SKM-1 treated with dmso at 0.1 percent for 144 hours (cell line): Measurements from ENCODE around the gene PDE2A.

Source experiments
- DNase-seq: peaks from one replicate; lab custom pipeline; 2025; ENCODE audit not compliant: unreplicated experiment; lab: John Stamatoyannopoulos, UW

Gene PDE2A

GRCh38 chr11:72661486-72661885 lies 12.7 kb downstream of the PDE2A start:
- no peak for DNase-seq

DNA sequence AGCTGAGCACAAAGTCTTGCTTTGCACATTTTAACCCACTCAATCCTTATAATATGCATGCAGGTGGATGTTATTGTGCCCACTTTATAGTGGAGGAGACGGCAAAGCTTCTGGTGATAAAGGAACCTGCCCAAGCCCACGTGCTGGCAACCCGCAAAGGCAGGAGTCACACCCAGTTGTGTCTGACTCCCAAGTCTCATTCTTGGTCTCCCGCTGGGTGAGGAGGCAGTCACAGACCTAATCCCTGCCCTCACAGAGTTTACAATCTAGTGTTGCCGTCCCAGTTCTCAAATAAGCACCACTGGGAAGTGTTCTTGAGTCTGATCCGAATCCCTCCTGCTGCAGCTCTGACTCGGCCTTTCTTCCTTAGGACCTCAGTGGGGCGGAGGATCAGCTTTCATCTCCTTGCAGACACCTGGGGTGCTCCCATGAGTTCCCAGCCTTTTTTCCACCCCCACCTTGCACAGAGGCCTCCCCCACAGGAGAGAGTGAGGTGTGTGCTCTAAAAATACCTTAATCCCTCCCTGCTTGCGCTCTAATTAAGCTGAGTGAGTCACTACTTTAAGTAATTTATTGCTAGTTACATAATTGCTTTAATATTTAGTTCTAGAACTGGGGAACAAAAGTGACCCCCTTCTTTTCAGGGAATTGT lies 15.1 kb downstream of the PDE2A start:
- DNase-seq, result no peak

DNA sequence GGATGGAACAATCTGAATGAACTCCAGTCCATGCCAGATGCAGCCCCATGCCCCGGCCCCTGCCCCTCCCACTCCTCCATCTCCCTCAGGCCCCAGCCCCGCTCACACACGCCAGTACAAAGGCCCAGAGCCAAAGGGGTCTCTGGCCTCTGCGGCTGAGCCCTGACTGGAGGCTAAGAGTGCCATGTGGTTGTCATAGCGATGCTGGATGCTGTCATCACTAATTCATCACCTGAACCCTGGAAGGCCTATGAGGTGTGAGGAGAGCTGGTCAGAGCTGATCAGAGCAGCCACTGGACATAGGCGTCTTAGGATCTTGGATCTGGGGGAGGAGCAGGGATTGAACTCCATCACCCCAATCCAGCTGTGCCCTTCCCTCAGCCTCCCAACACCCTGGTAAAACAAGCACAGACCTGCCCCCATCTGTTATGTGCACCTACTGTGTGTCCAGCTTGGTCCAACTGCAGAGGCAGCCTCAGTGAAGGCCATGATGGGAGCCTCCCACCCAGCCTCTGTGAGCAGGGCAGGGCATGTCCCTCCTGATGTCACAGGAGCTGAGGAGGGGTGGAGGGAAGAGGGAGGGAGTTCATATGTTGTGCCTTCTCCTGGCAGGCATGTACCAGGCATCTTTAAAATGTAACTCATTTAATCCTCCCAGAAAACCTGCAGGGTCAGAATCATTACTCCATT lies 16.7 kb downstream of the PDE2A start:
- DNase-seq, result no peak

DNA sequence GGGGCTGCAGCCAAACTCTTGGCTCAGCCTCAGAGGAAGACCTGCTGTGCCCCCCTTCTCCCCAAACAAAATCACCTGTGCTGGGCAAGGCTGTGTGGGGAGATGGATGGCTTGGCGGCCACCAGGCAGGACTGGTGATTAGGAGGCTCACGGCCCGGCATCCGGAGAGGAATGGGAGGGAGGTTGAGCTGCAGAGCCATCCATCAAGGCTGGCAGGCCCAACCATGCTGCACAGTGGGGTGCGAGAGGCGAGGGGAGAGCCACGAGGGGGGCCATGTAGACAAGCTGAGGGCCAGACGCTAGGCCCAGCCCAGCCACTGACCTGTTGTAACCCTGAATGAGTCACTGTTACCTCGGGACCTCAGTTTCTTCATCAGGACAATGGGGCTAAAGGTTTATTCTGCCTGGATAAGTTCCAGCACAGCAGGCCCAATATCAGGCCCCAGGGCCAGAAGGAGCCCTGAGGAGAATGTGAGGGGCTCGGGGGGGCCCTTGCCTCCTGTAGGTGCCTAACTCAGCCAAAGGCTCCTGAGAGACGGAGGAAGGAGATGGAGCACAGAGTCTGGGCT lies 18.2 kb downstream of the PDE2A start:
- no peak for DNase-seq

DNA sequence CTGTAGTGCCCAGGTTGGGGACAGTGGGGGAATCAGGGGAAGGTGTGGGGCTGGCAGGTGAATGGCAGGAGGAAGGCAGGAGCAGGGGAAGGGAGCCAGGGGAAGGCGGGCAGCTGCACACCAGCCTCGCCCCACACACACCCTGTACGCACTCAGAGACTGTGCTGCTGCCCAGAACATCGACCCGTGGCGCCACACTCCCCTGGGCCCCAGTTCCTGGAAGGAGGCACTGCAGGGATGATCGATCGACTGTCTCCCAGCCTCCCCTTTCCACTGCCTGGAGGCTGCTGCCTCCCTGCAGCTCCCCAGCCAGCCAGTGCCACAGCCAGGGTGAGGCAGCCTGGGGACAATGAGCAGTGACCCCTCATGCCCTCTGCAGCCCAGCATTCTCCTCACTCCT lies 19.2 kb downstream of the PDE2A start:
- no peak for DNase-seq

GRCh38 chr11:72653649-72654048 lies 20.6 kb downstream of the PDE2A start:
- no peak for DNase-seq

- no peak for DNase-seq
Measured at GRCh38 chr11:72652873-72653630, 21.2 kb downstream of the PDE2A start.

GRCh38 chr11:72652133-72652532 lies 22.1 kb downstream of the PDE2A start:
- no peak for DNase-seq

- DNase-seq, result no peak
Measured at GRCh38 chr11:72649215-72649976, 24.8 kb downstream of the PDE2A start.

DNA sequence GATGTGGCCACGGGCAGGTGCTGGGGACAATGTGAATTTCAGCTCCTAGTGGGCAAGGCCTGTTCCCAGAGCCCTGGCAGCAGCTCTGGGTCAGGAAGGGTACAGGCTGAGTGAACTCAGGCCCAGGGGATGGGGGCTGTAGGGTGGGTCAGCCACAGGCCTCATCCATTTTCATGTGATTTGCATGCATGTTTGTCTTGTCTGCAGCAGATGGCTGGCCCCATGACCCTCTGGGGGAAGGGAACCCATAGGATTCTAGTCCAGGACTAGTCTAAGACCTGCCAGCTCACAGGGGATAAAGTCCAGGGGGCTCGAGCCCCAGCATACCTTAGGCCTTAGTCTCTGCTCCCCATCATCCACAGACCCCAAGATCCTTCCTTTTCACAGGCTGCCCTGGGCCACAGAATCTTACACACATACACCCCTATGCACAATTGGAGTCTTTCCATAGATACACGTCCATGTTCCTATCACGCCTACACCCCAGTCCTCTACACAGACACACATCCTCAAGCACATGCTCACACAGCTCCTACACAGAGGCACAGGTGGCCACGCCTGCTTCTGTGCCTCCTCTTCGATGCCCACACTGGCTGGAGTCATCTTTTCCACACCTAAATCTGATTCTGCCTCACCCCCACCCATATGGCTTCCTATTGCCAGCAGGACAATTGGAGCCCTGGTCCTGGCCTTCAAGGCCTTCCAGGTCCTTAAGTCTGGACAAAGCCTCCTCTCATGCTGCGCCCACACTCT lies 25.7 kb downstream of the PDE2A start:
- no peak for DNase-seq

- no peak for DNase-seq
Measured at GRCh38 chr11:72647882-72648281, 26.3 kb downstream of the PDE2A start.

GRCh38 chr11:72646472-72646871 lies 27.8 kb downstream of the PDE2A start:
- no peak for DNase-seq

DNA sequence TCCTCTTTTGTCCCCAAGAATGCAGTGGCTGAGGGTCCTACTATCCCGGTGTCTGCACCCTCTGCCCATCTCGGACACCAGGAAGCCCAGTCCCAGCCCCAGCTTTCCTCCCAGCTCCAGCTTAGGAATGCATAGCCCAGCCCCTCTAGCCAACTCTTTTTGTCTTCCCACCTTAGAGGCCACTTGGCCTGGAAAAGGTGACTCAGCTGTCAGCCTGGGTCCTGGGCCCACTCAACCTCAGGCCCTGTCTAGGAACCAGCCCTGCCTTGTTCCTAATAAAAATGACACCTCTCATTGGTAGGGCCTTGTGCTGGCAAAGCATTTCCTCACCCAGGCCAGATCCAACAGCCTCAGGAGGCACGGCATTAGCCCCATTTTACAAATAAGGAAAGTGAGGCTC lies 28.2 kb downstream of the PDE2A start:
- no peak for DNase-seq

DNA sequence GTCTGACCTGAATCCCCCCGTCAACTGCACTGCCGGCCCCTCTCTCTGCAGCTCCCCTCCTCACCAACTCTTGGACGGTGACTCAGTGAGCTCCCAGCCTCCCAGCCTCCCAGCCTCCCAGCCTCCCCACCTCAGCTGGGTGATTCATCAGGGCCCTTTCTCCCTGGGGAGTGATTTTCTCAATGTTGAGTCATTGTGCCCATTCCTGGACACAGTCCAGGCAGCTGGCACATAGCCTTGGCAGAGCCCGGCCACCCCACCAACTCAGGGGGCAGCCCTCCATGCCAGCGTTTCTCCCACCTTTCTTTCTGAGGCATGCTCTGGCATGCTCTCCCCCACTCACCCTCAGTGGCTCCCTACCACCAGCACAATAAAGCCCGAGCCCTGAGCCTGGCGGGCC lies 30.7 kb downstream of the PDE2A start:
- DNase-seq, result no peak

- DNase-seq, result peak; percentile 32
Measured at GRCh38 chr11:72642884-72643522, 31.2 kb downstream of the PDE2A start.

- DNase-seq, result no peak
Measured at GRCh38 chr11:72642043-72642883, 32.0 kb downstream of the PDE2A start.

DNA sequence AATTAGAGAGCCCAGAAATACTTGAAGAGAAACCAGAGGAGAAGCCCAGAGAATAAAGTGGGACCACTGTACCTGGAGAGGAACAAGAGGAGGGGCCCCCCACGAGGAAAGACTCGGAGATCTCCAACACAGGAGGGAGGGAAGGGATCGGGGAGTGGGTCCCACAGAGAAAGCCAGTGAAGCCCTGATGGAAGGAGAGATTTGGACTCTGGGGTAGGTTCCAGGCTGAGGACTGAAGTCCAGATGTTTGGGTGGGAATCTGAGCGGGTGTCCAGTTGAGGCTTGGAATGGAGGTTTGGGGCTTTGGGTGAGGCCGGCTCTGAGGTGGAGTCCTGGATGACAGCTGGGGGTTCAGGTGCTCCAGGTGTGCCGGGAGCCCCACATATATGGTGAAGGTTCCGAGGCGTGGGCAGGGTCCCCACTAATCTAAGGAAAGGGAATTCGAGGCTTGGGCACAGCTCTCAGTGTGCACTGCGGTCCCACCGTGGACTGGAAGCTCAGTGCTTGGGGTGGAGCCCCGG lies 32.6 kb downstream of the PDE2A start:
- DNase-seq, result no peak

DNA sequence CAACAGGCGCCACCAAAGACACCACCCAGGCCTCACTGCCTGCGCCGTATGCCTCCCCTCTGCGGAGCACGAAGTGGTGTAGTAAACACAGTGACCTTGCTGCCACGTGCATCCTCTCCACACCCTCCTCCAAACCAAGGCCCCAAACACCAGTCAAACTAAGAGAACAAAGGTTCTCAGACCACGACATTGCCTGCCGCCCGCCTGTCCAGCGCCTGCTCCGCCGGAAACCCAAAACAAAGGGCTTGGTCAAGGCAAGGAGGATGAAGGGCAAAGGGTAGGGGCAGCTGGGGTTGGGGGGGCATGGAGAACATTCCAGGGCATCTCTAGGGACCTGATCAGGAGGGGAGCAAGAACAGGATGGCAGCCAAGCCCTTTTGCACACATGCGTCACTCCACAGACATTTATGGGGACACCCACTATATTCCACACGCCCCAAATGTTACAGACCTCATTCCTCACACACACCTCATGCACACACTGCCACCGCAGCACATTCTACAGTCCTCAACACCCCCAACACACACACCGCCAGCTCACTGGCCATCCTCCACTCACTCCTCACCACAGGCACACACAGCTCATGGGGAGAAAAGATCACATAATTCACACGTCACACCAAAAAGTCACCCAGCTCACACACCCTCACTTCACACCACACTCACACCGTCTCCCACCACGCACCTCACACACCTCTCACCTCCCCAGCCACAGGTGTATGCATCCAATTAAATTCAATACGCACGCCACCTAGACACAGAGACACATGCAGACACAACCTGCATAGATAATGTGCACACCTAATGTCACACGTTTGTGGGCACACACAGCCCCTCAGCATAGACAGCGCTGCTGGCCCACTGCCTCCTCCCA lies 34.5 kb downstream of the PDE2A start:
- no peak for DNase-seq
